BE2C (cell line): ENCODE measurements around the gene CALB2.

Experiments
- DNase-seq: peaks from one replicate; pipeline ENCODE4 v3.0.0-alpha.2; 2020
- H3K27me3 ChIP-seq: fragments of 250-450 bp; sonication (Bioruptor Pico); 2 replicates; pipeline ENCODE4 v1.5.1; 2020; ENCODE audit warnings: mild to moderate bottlenecking
- H3K36me3 ChIP-seq: fragments of 250-450 bp; sonication (Bioruptor Pico); 2 replicates; pipeline ENCODE4 v1.5.1; 2020; ENCODE audit warnings: mild to moderate bottlenecking
- H3K4me1 ChIP-seq: fragments of 250-450 bp; sonication (Bioruptor Pico); 2 replicates; pipeline ENCODE4 v1.5.1; 2020
- H3K4me3 ChIP-seq: 2 replicates; pipeline ENCODE4 v1.5.1; 2011; ENCODE audit warnings: low read depth, low read length
- H3K9me3 ChIP-seq: fragments of 250-450 bp; sonication (Bioruptor Pico); 2 replicates; pipeline ENCODE4 v1.5.1; 2020
- TF ChIP-seq, protein P1 (sequence below): IDR thresholded peaks from 2 replicates; pipeline ENCODE4 v1.5.1; 2012; ENCODE audit warnings: mild to moderate bottlenecking, low read depth, low read length

The CALB2 gene

GRCh38 chr16:71376465-71377157 lies 18.1 kb downstream of the CALB2 start:
- Histone ChIP-seq H3K4me3 (no peak overlapping the region), H3K36me3 (no peaks in the 10 kb centered on the region), H3K27me3 (peaks cover 34% of the 10 kb centered on the region), H3K4me1 (no peaks in the 10 kb centered on the region), H3K9me3 (no peaks in the 10 kb centered on the region)
- TF ChIP-seq, protein P1, sequence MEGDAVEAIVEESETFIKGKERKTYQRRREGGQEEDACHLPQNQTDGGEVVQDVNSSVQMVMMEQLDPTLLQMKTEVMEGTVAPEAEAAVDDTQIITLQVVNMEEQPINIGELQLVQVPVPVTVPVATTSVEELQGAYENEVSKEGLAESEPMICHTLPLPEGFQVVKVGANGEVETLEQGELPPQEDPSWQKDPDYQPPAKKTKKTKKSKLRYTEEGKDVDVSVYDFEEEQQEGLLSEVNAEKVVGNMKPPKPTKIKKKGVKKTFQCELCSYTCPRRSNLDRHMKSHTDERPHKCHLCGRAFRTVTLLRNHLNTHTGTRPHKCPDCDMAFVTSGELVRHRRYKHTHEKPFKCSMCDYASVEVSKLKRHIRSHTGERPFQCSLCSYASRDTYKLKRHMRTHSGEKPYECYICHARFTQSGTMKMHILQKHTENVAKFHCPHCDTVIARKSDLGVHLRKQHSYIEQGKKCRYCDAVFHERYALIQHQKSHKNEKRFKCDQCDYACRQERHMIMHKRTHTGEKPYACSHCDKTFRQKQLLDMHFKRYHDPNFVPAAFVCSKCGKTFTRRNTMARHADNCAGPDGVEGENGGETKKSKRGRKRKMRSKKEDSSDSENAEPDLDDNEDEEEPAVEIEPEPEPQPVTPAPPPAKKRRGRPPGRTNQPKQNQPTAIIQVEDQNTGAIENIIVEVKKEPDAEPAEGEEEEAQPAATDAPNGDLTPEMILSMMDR, result no peak
- DNase-seq, result no peak

GRCh38 chr16:71379711-71380110 lies 21.2 kb downstream of the CALB2 start:
- Histone ChIP-seq H3K4me3 (no peak overlapping the region), H3K36me3 (no peaks in the 10 kb centered on the region), H3K9me3 (no peaks in the 10 kb centered on the region), H3K4me1 (no peaks in the 10 kb centered on the region), H3K27me3 (peaks cover 30% of the 10 kb centered on the region)
- TF ChIP-seq, protein P1, result no peak
- DNase-seq, result no peak

GRCh38 chr16:71380831-71381230 lies 22.3 kb downstream of the CALB2 start:
- H3K9me3 ChIP-seq, result no peaks in the 10 kb centered on the region
- no peaks in the 10 kb centered on the region for H3K36me3 ChIP-seq
- no peaks in the 10 kb centered on the region for H3K4me1 ChIP-seq
- TF ChIP-seq, protein P1, result no peak
- no peak overlapping the region for H3K4me3 ChIP-seq
- H3K27me3 ChIP-seq, result peaks cover 29% of the 10 kb centered on the region
- DNase-seq, result no peak

DNA sequence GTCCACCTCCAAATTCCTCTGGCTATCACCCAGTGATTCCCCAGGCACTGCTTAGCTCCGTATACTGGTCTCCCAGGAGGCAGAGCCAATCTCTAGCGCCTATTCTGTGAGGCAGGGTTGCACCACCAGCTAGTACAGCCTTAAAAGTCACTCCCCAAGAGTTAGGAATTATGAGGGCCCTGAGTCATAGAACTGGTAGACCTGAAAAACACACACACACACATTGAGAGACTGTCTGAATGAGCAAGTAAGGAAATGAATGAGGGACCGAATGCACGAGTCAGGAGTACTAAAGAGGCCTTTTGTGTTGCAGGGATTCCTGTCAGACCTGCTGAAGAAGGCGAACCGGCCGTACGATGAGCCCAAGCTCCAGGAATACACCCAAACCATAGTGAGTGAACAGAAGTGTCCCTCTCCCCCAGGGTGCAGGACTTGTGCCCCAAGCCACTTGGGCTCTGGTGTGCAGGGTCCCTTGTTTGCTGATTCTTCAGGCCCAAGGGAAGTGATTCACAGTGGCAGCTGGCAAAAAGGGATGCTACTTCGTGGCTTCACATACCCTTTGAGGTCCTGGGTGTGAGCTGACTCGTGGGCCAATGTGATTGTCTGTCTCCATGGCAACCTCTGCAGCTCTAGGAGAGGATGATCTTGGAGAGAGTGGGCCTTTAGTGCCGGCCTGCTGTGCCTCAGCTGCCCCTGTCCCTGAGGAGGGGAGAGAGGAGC lies 24.7 kb downstream of the CALB2 start:
- no peaks in the 10 kb centered on the region for H3K9me3 ChIP-seq
- H3K27me3 ChIP-seq, result peaks cover 24% of the 10 kb centered on the region
- no peak overlapping the region for H3K4me3 ChIP-seq
- H3K4me1 ChIP-seq, result no peaks in the 10 kb centered on the region
- TF ChIP-seq, protein P1, result no peak
- DNase-seq, result no peak
- H3K36me3 ChIP-seq, result no peaks in the 10 kb centered on the region

DNA sequence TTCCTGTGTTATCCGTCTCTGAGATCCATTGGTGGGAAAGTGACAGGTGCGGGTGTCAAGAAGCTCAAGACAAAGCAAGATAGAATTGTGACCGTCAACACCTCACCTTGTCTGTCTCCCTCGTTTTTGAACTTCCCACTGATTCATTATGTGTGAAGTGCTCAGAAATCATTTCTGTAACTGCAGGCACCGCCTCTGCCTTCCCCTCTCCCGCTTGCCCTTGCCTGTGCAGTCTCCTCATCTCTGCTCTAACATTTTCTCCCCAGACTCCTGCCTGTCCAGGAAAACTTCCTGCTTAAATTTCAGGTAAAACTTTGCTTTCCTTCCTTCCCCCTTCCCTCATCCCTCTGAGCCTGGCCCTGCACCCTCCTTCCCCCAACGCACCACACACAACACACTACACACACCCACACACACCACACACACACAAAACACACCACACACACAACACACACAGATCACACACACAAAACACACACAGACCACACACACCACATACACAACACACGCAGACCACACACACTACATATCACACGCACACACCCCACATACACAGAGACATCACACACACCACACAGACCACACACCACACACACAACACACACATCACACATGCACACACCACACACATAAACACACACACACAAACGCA lies 25.7 kb downstream of the CALB2 start:
- DNase-seq, result no peak
- H3K36me3 ChIP-seq, result no peaks in the 10 kb centered on the region
- TF ChIP-seq, protein P1, result no peak

More for the DNA sequence above, 25.7 kb downstream of the CALB2 start:
- Histone ChIP-seq H3K4me1 (no peaks in the 10 kb centered on the region), H3K4me3 (no peak overlapping the region), H3K9me3 (no peaks in the 10 kb centered on the region), H3K27me3 (peaks cover 27% of the 10 kb centered on the region)
